ENCODE measurements around the gene FTSJ1. TPM values are rescaled to one million over a fixed set of nuclear protein-coding genes. Genes with fewer than 3 reads are reported as not detected.

FTSJ1 gene
- total and polyA plus RNA-seq, 2 of the 8 experiments (the other 6 are each of a cell fraction or from before 2014, with no cell fraction given) = 62.4 to 80.4 TPM

GRCh38 chrX:48468247-48468671, 7.7 kb upstream of the FTSJ1 start:
- POLR2A ChIA-PET (ENCODE audit: partially characterized antibody) = no interaction called here
- no peak overlapping the region for H2BK20ac ChIP-seq (ENCODE audit: low read length)
- CTCF ChIA-PET (ENCODE audit: partially characterized antibody) = interaction anchor here (0.8 to 6.2 kb wide), 7 partner anchors 12 to 638 kb away, joined by 3 to 32 read pairs (median 3); no protein-coding TSS in a partner anchor
- H3K27ac ChIP-seq (ENCODE audit: low read depth, low read length) = no peak overlapping the region
- DNase-seq (ENCODE audit: low read depth in 1 of 2, low spot score in 2 of 2) (no peak), FAIRE-seq (no peak)
- 0 out of 2 replicates have a peak, but pooled peaks cover 2% of the 10 kb centered on the region for H3K79me1 ChIP-seq (ENCODE audit: low read depth, low read length)
- H3K23me2 ChIP-seq (ENCODE audit: low read depth, low read length) = no peaks in the 10 kb centered on the region
- H4K8ac ChIP-seq (ENCODE audit: extremely low read depth, insufficient read depth, low read length) = no peak overlapping the region
- H3K4me2 ChIP-seq (ENCODE audit: insufficient read depth in 1 of 2, low read depth in 2 of 2, low read length in 2 of 2) = peak overlapping the region; percentile 68 to 90
- peak overlapping the region; percentile 15 for H4K91ac ChIP-seq (replicated peaks; ENCODE audit: insufficient read length, low read length)
- H3K23ac ChIP-seq (ENCODE audit: insufficient read length) = no peak overlapping the region
- H3K36me3 ChIP-seq (ENCODE audit: control insufficient read depth in 2 of 4, insufficient read depth in 4 of 4, low read length in 3 of 4) = peaks cover 0 to 3% (median 0%) of the 10 kb centered on the region in 4 experiments; a peak in 2 of 8 replicates
- peak overlapping the region; percentile 51 to 90 (median 70) for H3K4me3 ChIP-seq (ENCODE audit: extremely low read depth in 1 of 4, insufficient read depth in 2 of 4, low read depth in 3 of 4, low read length in 4 of 4)
- H2AK5ac ChIP-seq (ENCODE audit: low read depth, low read length) = no peak overlapping the region
- H3K9me3 ChIP-seq (ENCODE audit: insufficient read depth in 2 of 2, low read depth in 1 of 2, low read length in 1 of 2) = no peaks in the 10 kb centered on the region
- H3K18ac ChIP-seq (ENCODE audit: extremely low read depth, low read length) = peak overlapping the region; percentile 7; the same call in 1 of the 2 replicates
- no peak overlapping the region for H4K5ac ChIP-seq (ENCODE audit: insufficient read length, low read depth, low read length)
- peaks cover 7 to 15% (median 10%) of the 10 kb centered on the region in 4 experiments for H3K4me1 ChIP-seq (replicated peaks in 1 of 4; ENCODE audit: control insufficient read depth in 3 of 4, insufficient read depth in 4 of 4, low read length in 3 of 4)
- H3K56ac ChIP-seq (replicated peaks; ENCODE audit: insufficient read length, low read depth, low read length) = no peak overlapping the region
- TF ChIP-seq TEAD4 (IDR thresholded peaks at IDR 0.05; ENCODE audit: low read depth, low read length) (no peak), MAX (IDR thresholded peaks at IDR 0.05) (peak; percentile 46), TCF12 (IDR thresholded peaks at IDR 0.05; ENCODE audit: low read depth, low read length) (no peak), TAF1 (IDR thresholded peaks at IDR 0.05; ENCODE audit: low read depth, low read length) (no peak), SAP30 (IDR thresholded peaks at IDR 0.05; ENCODE audit: insufficient read depth, insufficient replicate concordance, low read length) (no peak), POLR2A (IDR thresholded peaks at IDR 0.05; ENCODE audit: control extremely low read depth in 1 of 2, low read depth in 2 of 2, low read length in 2 of 2) (no peak), RXRA (IDR thresholded peaks at IDR 0.05; ENCODE audit: insufficient read depth, low read depth, low read length) (no peak), KDM5A (IDR thresholded peaks at IDR 0.05; ENCODE audit: low read length) (no peak)
- TF ChIP-seq, protein P1, sequence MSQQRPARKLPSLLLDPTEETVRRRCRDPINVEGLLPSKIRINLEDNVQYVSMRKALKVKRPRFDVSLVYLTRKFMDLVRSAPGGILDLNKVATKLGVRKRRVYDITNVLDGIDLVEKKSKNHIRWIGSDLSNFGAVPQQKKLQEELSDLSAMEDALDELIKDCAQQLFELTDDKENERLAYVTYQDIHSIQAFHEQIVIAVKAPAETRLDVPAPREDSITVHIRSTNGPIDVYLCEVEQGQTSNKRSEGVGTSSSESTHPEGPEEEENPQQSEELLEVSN (IDR thresholded peaks at IDR 0.05) = peak; percentile 12; the same call in 1 of the 2 replicates
- peak overlapping the region in 1 of 4 experiments; percentile 7; a peak in 2 of 7 replicates for H3K9ac ChIP-seq (replicated peaks in 1 of 4; ENCODE audit: extremely low read depth in 1 of 4, low read depth in 3 of 4, low read length in 3 of 4)
- no peaks in the 10 kb centered on the region for H3K27me3 ChIP-seq (replicated peaks in 1 of 4; ENCODE audit: control insufficient read depth in 3 of 4, extremely low read depth in 1 of 4, insufficient read depth in 3 of 4, low read length in 3 of 4)
- no peak overlapping the region for H2BK15ac ChIP-seq (ENCODE audit: low read length)
- H2BK120ac ChIP-seq (replicated peaks; ENCODE audit: low read depth, low read length) = no peak overlapping the region
- no peak overlapping the region for H2BK12ac ChIP-seq (ENCODE audit: low read depth, low read length)
- no peaks in the 10 kb centered on the region for H4K20me1 ChIP-seq (replicated peaks in 1 of 2; ENCODE audit: control insufficient read depth in 1 of 2, insufficient read depth in 2 of 2, low read length in 2 of 2)
- no peak overlapping the region for H2AFZ ChIP-seq (ENCODE audit: low read length)
- H3K14ac ChIP-seq (ENCODE audit: insufficient read length) = no peak overlapping the region
- peaks cover 0 to 8% of the 10 kb centered on the region in 2 experiments; a peak in 1 of 4 replicates for H3K79me2 ChIP-seq (ENCODE audit: control insufficient read depth in 1 of 2, insufficient read depth in 2 of 2, low read length in 2 of 2)
- no peak overlapping the region for H2BK5ac ChIP-seq (ENCODE audit: low read depth, low read length)
- no peak overlapping the region for H3K4ac ChIP-seq (replicated peaks; ENCODE audit: insufficient read length, low read depth, low read length)
- WGBS, 2 experiments (ENCODE audit: extremely low coverage in 1 of 2, insufficient coverage in 1 of 2, insufficient read length in 1 of 2, insufficient replicate concordance in 2 of 2, low coverage in 1 of 2, low lambda C conversion rate in 2 of 2, missing lambda C conversion rate in 1 of 2) = 4% methylated on average over 5 of the region's 18 CpGs; no CpG with 5 or more reads in 1 of the 2 experiments

Data from H1 (cell line).